Medulla oblongata (tissue), 1 donor: ENCODE data around the gene FRAT2.
"Not testable (repeated sequence)": the region's sequence is repeated elsewhere in the genome, so short reads cannot be mapped to it uniquely, and the experiment has no call there.

Experiments used
- DNase-seq: peaks from one replicate; pipeline ENCODE4 v3.0.0-alpha.2; 2015; ENCODE audit errors: extremely low spot score

Gene FRAT2

GRCh38 chr10:97291357-97292096 lies 43.0 kb downstream of the FRAT2 start:
- DNase-seq, result no peak

- DNase-seq, result not testable (repeated sequence)
Measured at GRCh38 chr10:97290576-97291356, 43.8 kb downstream of the FRAT2 start.

GRCh38 chr10:97290076-97290475 lies 44.5 kb downstream of the FRAT2 start:
- not testable (repeated sequence) for DNase-seq
